ENCODE measurements around the gene ARID3B. TPM values are rescaled to one million over a fixed set of nuclear protein-coding genes. Genes with fewer than 3 reads are reported as not detected.

ARID3B gene
- total and polyA plus RNA-seq, 2 of the 13 experiments (the other 11 are each of a cell fraction or from before 2014, with no cell fraction given) = 5.3 to 12.8 TPM

DNA sequence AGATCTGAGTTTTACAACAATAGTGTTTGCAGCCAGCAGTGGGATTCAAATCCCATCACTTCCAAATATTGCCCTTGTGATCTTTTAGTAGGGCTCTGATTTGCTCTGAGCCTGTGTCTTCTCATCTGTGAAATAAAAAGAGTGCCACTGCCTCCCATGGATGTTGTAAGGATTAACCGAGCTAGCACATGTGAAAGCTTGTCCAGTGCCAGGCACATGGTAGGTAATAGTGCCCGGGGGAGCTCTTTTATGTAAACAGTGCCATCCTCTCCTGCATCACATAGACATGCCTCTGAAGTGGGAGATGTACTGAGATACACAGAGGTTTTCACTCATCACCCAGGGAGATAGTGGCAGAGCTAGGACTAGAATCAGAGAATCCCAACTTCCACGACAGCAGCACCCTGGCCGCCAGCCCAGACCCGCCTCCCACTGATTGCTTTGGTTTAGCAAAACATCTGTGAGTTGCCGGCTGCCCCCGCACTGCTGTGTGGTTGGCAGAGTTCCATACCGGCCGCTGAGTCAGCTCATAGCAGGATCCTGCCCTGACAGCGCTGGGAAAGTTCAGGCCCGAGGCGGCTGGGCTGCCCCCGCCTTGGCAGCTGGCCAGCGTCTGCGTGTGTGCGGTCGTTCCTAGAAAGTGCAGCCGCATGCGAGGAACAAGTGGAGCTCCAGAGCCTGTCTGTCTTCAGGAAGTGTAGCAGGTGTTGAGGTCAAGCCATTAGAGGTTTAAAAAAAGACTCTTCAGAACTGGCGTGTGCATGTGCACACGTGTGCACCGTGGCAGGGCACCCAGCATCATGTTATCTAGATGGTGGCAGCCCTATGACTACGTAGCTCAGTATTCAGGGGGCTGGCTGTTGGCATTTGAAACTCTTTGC, 5.0 kb downstream of the ARID3B start (continued):
- TF ChIP-seq ZNF777 (CRISPR knock-in tag; IDR thresholded peaks at IDR 0.05) = peak; percentile 29; the same call in 1 of the 2 replicates
- TF ChIP-seq KAT8 (CRISPR knock-in tag; IDR thresholded peaks at IDR 0.05) = peak; percentile 82
- TF ChIP-seq, protein P1, sequence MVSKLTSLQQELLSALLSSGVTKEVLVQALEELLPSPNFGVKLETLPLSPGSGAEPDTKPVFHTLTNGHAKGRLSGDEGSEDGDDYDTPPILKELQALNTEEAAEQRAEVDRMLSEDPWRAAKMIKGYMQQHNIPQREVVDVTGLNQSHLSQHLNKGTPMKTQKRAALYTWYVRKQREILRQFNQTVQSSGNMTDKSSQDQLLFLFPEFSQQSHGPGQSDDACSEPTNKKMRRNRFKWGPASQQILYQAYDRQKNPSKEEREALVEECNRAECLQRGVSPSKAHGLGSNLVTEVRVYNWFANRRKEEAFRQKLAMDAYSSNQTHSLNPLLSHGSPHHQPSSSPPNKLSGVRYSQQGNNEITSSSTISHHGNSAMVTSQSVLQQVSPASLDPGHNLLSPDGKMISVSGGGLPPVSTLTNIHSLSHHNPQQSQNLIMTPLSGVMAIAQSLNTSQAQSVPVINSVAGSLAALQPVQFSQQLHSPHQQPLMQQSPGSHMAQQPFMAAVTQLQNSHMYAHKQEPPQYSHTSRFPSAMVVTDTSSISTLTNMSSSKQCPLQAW (CRISPR knock-in tag; IDR thresholded peaks at IDR 0.05) = peak; percentile 94
- TF ChIP-seq MAFK (conservative IDR thresholded peaks at IDR 0.05 in 1 of 2, IDR thresholded peaks at IDR 0.05 in 1 of 2; ENCODE audit: low read length in 2 of 2) = peak; percentile 88 to 98
- no peak for TF ChIP-seq HNRNPK (IDR thresholded peaks at IDR 0.05; ENCODE audit: low read depth, low read length, poor library complexity, severe bottlenecking)
- peak; percentile 85; the same call in 1 of the 2 replicates for TF ChIP-seq MEIS1 (CRISPR knock-in tag; IDR thresholded peaks at IDR 0.05; ENCODE audit: borderline replicate concordance)
- no peak for TF ChIP-seq RBM22 (optimal IDR thresholded peaks at IDR 0.05; ENCODE audit: low read length)
- TF ChIP-seq, protein P2, sequence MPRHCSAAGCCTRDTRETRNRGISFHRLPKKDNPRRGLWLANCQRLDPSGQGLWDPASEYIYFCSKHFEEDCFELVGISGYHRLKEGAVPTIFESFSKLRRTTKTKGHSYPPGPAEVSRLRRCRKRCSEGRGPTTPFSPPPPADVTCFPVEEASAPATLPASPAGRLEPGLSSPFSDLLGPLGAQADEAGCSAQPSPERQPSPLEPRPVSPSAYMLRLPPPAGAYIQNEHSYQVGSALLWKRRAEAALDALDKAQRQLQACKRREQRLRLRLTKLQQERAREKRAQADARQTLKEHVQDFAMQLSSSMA (CRISPR knock-in tag; IDR thresholded peaks at IDR 0.05) = no peak
- TF ChIP-seq NFE2L2 (IDR thresholded peaks at IDR 0.05; ENCODE audit: low read length) = no peak
- no peak for TF ChIP-seq ZSCAN31 (CRISPR knock-in tag; IDR thresholded peaks at IDR 0.05; ENCODE audit: low read depth)
- TF ChIP-seq MXI1 (IDR thresholded peaks at IDR 0.05; ENCODE audit: borderline replicate concordance, low read depth, low read length) = peak; percentile 63; the same call in 1 of the 3 replicates
- TF ChIP-seq, protein P3, sequence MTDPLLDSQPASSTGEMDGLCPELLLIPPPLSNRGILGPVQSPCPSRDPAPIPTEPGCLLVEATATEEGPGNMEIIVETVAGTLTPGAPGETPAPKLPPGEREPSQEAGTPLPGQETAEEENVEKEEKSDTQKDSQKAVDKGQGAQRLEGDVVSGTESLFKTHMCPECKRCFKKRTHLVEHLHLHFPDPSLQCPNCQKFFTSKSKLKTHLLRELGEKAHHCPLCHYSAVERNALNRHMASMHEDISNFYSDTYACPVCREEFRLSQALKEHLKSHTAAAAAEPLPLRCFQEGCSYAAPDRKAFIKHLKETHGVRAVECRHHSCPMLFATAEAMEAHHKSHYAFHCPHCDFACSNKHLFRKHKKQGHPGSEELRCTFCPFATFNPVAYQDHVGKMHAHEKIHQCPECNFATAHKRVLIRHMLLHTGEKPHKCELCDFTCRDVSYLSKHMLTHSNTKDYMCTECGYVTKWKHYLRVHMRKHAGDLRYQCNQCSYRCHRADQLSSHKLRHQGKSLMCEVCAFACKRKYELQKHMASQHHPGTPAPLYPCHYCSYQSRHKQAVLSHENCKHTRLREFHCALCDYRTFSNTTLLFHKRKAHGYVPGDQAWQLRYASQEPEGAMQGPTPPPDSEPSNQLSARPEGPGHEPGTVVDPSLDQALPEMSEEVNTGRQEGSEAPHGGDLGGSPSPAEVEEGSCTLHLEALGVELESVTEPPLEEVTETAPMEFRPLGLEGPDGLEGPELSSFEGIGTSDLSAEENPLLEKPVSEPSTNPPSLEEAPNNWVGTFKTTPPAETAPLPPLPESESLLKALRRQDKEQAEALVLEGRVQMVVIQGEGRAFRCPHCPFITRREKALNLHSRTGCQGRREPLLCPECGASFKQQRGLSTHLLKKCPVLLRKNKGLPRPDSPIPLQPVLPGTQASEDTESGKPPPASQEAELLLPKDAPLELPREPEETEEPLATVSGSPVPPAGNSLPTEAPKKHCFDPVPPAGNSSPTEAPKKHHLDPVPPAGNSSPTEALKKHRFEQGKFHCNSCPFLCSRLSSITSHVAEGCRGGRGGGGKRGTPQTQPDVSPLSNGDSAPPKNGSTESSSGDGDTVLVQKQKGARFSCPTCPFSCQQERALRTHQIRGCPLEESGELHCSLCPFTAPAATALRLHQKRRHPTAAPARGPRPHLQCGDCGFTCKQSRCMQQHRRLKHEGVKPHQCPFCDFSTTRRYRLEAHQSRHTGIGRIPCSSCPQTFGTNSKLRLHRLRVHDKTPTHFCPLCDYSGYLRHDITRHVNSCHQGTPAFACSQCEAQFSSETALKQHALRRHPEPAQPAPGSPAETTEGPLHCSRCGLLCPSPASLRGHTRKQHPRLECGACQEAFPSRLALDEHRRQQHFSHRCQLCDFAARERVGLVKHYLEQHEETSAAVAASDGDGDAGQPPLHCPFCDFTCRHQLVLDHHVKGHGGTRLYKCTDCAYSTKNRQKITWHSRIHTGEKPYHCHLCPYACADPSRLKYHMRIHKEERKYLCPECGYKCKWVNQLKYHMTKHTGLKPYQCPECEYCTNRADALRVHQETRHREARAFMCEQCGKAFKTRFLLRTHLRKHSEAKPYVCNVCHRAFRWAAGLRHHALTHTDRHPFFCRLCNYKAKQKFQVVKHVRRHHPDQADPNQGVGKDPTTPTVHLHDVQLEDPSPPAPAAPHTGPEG (CRISPR knock-in tag; IDR thresholded peaks at IDR 0.05) = no peak
- peak; percentile 78; the same call in 1 of the 2 replicates for TF ChIP-seq MEIS2 (CRISPR knock-in tag; IDR thresholded peaks at IDR 0.05)
- TF ChIP-seq, protein P4, sequence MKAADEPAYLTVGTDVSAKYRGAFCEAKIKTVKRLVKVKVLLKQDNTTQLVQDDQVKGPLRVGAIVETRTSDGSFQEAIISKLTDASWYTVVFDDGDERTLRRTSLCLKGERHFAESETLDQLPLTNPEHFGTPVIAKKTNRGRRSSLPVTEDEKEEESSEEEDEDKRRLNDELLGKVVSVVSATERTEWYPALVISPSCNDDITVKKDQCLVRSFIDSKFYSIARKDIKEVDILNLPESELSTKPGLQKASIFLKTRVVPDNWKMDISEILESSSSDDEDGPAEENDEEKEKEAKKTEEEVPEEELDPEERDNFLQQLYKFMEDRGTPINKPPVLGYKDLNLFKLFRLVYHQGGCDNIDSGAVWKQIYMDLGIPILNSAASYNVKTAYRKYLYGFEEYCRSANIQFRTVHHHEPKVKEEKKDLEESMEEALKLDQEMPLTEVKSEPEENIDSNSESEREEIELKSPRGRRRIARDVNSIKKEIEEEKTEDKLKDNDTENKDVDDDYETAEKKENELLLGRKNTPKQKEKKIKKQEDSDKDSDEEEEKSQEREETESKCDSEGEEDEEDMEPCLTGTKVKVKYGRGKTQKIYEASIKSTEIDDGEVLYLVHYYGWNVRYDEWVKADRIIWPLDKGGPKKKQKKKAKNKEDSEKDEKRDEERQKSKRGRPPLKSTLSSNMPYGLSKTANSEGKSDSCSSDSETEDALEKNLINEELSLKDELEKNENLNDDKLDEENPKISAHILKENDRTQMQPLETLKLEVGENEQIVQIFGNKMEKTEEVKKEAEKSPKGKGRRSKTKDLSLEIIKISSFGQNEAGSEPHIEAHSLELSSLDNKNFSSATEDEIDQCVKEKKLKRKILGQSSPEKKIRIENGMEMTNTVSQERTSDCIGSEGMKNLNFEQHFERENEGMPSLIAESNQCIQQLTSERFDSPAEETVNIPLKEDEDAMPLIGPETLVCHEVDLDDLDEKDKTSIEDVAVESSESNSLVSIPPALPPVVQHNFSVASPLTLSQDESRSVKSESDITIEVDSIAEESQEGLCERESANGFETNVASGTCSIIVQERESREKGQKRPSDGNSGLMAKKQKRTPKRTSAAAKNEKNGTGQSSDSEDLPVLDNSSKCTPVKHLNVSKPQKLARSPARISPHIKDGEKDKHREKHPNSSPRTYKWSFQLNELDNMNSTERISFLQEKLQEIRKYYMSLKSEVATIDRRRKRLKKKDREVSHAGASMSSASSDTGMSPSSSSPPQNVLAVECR (CRISPR knock-in tag; IDR thresholded peaks at IDR 0.05; ENCODE audit: borderline replicate concordance) = peak; percentile 95
- TF ChIP-seq SIN3B (IDR thresholded peaks at IDR 0.05; ENCODE audit: low read length) = no peak

Measured in HepG2 (cell line).